Measurements from ENCODE around the gene FGFR4.

Gene FGFR4

GRCh38 chr5:177098470-177099141, 11.9 kb downstream of the FGFR4 start:
- no peak for DNase-seq (ENCODE audit: low read depth)
- no peak for TF ChIP-seq CTCF (conservative IDR thresholded peaks at IDR 0.05; ENCODE audit: control insufficient read depth, insufficient read depth, low read depth, low read length)
- no peak overlapping the region for H3K4me3 ChIP-seq (ENCODE audit: control insufficient read depth, low read depth, low read length)

- no peak for TF ChIP-seq CTCF (conservative IDR thresholded peaks at IDR 0.05; ENCODE audit: control insufficient read depth, insufficient read depth, low read depth, low read length)
- DNase-seq (ENCODE audit: low read depth), result no peak
- H3K4me3 ChIP-seq (ENCODE audit: control insufficient read depth, low read depth, low read length), result no peak overlapping the region
Observed at GRCh38 chr5:177099422-177100093, 12.8 kb downstream of the FGFR4 start.

DNA sequence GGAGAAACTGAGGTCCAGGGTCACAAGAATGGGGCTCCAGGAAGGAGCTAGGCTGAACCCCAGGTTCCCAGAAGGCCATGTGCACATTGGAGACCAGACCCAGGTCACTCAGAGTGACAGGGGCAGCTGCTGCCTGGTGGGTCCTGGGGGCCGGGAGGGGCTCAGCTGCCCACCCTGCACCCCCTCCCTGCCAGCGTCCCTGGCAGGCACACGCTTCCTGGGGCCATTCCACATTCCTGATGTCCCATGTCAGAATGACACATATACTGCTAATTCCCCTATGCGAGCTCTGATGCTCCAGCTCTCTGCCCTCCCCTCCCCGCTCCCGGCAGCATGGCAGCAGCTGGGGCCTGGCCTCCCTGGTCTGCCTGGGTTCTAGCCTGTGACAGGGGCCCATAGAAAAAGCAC, 14.0 kb downstream of the FGFR4 start:
- DNase-seq (ENCODE audit: low read depth), result no peak
- no peak overlapping the region for H3K4me3 ChIP-seq (ENCODE audit: control insufficient read depth, low read depth, low read length)
- no peak for TF ChIP-seq CTCF (conservative IDR thresholded peaks at IDR 0.05; ENCODE audit: control insufficient read depth, insufficient read depth, low read depth, low read length)

GRCh38 chr5:177103523-177104253, 17.0 kb downstream of the FGFR4 start:
- no peak for TF ChIP-seq CTCF (conservative IDR thresholded peaks at IDR 0.05; ENCODE audit: control insufficient read depth, insufficient read depth, low read depth, low read length)
- no peak overlapping the region for H3K4me3 ChIP-seq (ENCODE audit: control insufficient read depth, low read depth, low read length)
- peak; percentile 16 for DNase-seq (ENCODE audit: low read depth)

DNA sequence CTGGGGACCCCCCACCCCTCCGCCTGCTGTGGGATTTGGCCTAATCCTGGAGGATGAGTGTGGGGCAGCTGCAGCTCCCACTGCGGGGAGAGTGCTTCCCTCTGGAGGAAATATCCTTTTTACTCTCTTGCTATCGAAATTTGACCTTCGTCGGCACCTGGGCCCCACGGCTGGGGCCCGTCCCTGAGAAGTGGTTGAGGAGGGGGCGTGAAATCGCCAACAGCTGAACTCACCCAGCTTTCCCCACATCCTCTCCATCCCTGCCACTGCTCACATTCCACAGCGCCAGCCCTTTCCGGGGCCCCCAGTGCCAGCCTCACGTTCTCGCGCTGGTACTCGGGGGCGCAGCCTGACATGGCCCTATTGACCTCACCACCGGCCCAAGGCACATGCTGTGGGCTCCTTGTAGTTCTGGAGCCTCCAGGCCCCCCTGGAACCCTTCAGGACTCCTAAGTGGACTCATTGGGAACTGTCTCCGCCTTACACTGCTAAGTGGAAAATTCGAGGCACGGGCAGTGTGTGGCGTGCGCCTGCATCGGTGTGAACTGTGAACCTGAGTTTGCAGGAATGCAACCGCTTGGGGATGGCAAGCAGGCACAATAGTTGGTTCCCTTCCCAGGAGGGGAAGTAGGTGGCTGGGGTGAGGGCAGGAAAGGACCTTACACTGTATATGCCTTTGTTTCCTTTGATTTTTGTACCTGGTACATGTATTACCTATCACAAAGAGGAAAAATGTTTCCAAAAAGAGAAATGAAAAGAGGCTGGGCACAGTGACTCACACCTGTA, 19.2 kb downstream of the FGFR4 start:
- TF ChIP-seq CTCF (conservative IDR thresholded peaks at IDR 0.05; ENCODE audit: control insufficient read depth, insufficient read depth, low read depth, low read length), result no peak
- no peak overlapping the region for H3K4me3 ChIP-seq (ENCODE audit: control insufficient read depth, low read depth, low read length)
- no peak for DNase-seq (ENCODE audit: low read depth)

- no peak overlapping the region for H3K4me3 ChIP-seq (ENCODE audit: control insufficient read depth, low read depth, low read length)
- no peak for DNase-seq (ENCODE audit: low read depth)
- no peak for TF ChIP-seq CTCF (conservative IDR thresholded peaks at IDR 0.05; ENCODE audit: control insufficient read depth, insufficient read depth, low read depth, low read length)
Observed at GRCh38 chr5:177107159-177107558, 20.4 kb downstream of the FGFR4 start.

Data from fibroblast of mammary gland (primary cell).